GM18505 (cell line): ENCODE results near the gene NANOS1.

Source experiments
- ATAC-seq: cut with Tn5 transposase; IDR thresholded peaks from one replicate; pipeline ENCODE4 v1.9.1; 2021; ENCODE audit not compliant: unreplicated experiment
- POLR2A ChIP-seq: IDR thresholded peaks from 4 replicates; pipeline ENCODE4 v1.6.1; 2011; ENCODE audit warnings: borderline replicate concordance; ENCODE audit not compliant: insufficient read depth, insufficient read length; ENCODE audit errors: extremely low read depth

Gene NANOS1

GRCh38 chr10:119029613-119030420 is at the start of gene NANOS1:
Gene NANOS1 (plus strand): TSS chr10:119029714. CDS start chr10:119029802, 88 bp downstream.
- peak; percentile 22 for ATAC-seq
- peak; percentile 43 for TF ChIP-seq POLR2A

DNA sequence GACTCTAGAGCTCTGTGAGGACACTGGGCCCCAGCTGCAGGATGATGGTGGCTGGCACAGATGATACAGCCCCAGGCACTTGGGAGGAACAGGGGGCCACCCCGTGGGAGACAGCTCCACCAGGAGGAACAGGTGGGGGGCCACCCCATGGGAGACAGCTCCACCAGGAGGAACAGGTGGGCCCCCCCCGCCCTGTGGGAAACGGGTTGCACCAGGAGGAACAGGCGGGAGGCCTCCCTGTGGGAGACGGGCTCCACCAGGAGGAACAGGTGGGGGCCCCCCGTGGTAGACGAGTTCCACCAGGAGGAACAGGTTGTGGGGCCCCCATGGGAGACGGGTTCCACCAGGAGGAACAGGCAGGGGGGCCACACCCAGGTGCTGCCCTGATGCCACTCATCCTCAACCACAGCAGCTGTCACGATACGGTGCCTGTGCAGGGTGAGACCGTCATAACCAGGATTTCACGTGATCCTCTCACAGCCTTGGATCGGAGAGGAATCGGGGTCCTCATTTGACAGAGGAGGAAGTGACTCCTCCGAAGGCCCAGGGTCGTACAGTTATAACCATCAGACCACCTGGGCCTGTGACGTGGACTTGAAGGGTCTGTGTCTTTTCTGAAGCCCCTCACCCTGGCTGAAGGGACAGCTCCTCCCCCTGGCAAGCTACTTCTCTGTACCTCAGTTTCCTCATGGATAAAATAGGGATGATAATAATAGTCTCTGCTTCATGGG is 49.2 kb upstream of the NANOS1 start:
- no peak for TF ChIP-seq POLR2A
- no peak for ATAC-seq

DNA sequence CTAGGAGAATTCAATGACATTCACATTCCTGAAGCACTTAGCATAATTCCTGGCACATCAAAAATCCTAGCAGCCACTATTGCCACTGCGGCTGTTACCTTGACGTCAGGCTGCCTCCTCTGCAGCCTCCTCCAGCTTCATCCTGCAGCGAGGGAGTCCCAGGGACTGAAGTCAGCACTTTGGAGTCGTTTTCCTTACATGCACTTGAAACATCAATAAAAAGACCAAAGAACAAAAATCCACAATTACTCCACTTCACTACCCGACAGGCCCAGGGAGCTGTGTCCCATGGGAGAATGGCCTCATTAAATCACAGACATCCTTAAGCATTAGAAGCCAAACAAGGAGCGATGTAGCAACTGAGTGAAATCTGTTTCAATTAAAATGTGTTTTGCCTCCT is 48.6 kb upstream of the NANOS1 start:
- ATAC-seq: no peak
- no peak for TF ChIP-seq POLR2A

DNA sequence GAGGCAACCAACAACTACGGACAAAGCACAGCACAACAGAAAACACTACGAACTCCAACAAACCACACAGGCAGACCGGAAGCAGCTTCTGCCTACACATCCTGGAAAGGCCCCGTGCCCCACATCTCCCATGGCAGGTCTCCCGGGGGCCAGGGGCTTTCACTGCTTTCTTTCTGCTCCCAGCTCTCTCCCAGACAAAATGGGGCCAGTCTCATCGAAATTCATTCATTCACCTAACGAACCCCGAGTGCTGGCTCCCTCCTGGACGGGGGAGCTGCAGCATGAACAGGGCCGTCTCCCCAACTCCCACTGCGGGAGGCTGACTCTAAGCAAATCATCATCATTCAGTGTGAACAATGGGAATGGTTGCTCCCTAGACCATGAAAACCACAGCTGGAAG is 47.6 kb upstream of the NANOS1 start:
- ATAC-seq: no peak
- TF ChIP-seq POLR2A: no peak

- no peak for ATAC-seq
- TF ChIP-seq POLR2A: no peak
Observed at GRCh38 chr10:118982366-118982765, 47.1 kb upstream of the NANOS1 start.

GRCh38 chr10:118983263-118983662 is 46.3 kb upstream of the NANOS1 start:
- no peak for TF ChIP-seq POLR2A
- ATAC-seq: no peak

DNA sequence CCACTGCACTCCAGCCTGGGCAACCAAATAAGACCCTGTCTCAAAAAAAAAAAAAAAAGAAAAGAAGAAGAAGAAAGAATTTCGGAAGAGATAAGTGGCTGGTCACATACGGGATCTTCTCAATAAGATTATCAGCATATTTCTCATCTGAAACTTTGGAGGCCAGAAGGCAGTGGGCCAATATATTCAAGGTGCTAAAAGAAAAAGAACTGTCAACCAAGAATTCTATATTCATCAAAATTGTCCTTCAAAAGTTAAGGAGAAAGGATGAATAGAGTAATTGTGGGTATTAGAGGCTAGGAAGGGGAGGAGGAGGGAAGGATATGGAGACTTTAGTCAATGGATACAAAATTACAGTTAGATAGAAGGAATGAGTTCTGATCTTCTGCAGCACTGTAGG is 43.9 kb upstream of the NANOS1 start:
- no peak for ATAC-seq
- no peak for TF ChIP-seq POLR2A

- ATAC-seq: peak; percentile 76
- no peak for TF ChIP-seq POLR2A
Observed at GRCh38 chr10:118986815-118987790, 42.4 kb upstream of the NANOS1 start.

- TF ChIP-seq POLR2A: no peak
- no peak for ATAC-seq
Observed at GRCh38 chr10:118990326-118990725, 39.2 kb upstream of the NANOS1 start.

DNA sequence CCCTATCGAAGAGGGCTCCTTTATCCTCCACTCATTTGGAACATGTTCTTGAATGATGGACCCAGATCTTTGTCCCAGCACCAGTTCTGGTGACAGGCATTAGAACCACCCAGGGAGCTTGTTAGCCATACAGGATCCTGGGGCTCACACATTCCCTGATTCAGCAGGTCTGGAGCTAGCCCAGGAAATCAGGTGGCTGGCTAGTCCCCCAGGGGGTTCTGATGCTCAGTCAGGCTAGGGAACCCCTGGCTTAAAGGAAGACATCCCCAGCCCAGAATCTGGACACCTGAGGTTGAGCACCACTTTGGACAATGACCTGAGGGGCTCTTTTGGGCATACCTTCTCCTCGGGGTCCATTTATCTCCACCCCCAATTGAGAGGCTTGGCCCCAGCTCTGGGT is 37.0 kb upstream of the NANOS1 start:
- no peak for ATAC-seq
- no peak for TF ChIP-seq POLR2A

DNA sequence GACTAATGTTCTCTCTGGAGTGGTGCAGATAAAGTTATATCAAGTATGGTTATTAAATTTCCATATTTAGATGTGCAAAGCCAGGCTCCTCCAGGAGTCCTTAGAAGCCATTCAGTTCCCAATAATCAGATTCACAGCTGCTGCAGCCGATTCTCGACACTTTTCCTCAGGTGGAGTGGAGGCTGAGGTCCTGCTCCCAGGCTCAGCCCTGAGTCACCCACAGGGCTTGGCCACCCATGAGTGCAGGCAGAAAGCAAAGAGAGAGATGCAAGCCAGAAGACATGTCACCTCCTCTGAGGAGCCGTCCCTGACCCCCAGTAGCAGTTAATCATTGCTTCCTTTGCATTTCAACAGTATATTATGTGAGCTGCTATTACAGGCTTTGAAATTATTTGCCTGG is 36.3 kb upstream of the NANOS1 start:
- ATAC-seq: no peak
- no peak for TF ChIP-seq POLR2A

DNA sequence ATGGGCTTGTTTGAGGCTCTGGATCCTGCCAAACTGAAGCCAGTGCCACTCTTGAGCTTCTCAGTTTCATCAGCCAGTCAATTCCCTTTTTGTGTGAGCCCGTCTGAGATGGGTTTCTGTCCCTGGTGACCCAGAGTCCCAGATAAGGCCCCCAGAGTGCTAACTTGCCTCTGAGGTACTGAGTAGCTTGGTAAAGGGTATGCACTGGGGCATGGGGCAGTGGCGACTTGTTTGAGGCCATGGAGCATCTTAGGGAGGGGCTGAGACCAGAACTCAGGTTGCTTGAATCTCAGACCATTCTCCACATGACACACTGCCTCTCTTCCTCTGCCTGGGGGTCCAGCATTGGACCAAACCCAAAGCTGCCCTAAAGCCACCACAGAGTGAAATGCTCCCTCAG is 35.2 kb upstream of the NANOS1 start:
- no peak for TF ChIP-seq POLR2A
- ATAC-seq: no peak

GRCh38 chr10:118995739-118996138 is 33.8 kb upstream of the NANOS1 start:
- no peak for ATAC-seq
- no peak for TF ChIP-seq POLR2A

- TF ChIP-seq POLR2A: no peak
- ATAC-seq: no peak
Observed at GRCh38 chr10:118997379-118997778, 32.1 kb upstream of the NANOS1 start.

- ATAC-seq: no peak
- TF ChIP-seq POLR2A: no peak
Observed at GRCh38 chr10:118998183-118998582, 31.3 kb upstream of the NANOS1 start.
